Measurements from ENCODE around the gene POLR1A. TPM values are rescaled to one million over a fixed set of nuclear protein-coding genes. Genes with fewer than 3 reads are reported as not detected.
A peak's percentile ranks its signal among the peaks of the same experiment; 100 is the strongest.

Gene POLR1A
- total RNA-seq (2021) (39.4 to 47.5 TPM (median 40.1 TPM) in 3 replicates), Bru-seq, nascent RNA (percentile 75 among the genes with signal in this experiment)
- long read RNA-seq, experiment 1, full-length matches to known transcripts, result 86 of 201 reads
- long read RNA-seq, experiment 1, partial matches to known transcripts, result 72 of 201 reads
- long read RNA-seq, experiment 1, other reads (novel, unspliced or antisense), result 43 of 201 reads
- long read RNA-seq, experiment 2, full-length matches to known transcripts, result 3 of 56 reads
- long read RNA-seq, experiment 2, partial matches to known transcripts, result 24 of 56 reads
- long read RNA-seq, experiment 2, other reads (novel, unspliced or antisense), result 29 of 56 reads
- long read RNA-seq, experiment 3, partial matches to known transcripts, result 1 of 5 reads
- long read RNA-seq, experiment 3, other reads (novel, unspliced or antisense), result 4 of 5 reads

- Mint-ChIP-seq H3K27ac (peak within 1 kb of the TSS; percentile 100), H3K36me3 (peaks cover 46% of the 10 kb centered on the region), H3K4me3 (peak within 1 kb of the TSS; percentile 97), H3K4me1 (peaks cover 25% of the 10 kb centered on the region), H3K27me3 (ENCODE audit: low read depth) (no peaks in the 10 kb centered on the region), H3K9me3 (no peaks in the 10 kb centered on the region)
- DNase-seq (ENCODE audit: low spot score), result peak; percentile 86
- TF ChIP-seq FOXJ3 (CRISPR knock-in tag; IDR thresholded peaks at IDR 0.05; ENCODE audit: borderline replicate concordance), result no peak
- TF ChIP-seq USF1 (CRISPR knock-in tag; IDR thresholded peaks at IDR 0.05), result 0 out of 2 replicates have a peak, but pooled peaks have one; percentile 30
- peak; percentile 5; the same call in 1 of the 2 replicates for TF ChIP-seq SP1 (CRISPR knock-in tag; conservative IDR thresholded peaks at IDR 0.05)
- no peak for TF ChIP-seq HMGA2 (CRISPR knock-in tag; IDR thresholded peaks at IDR 0.05)
- peak; percentile 41; the same call in 1 of the 2 replicates for TF ChIP-seq ETV6 (CRISPR knock-in tag; IDR thresholded peaks at IDR 0.05)
- TF ChIP-seq MAX (CRISPR knock-in tag; IDR thresholded peaks at IDR 0.05), result peak; percentile 63; the same call in 1 of the 2 replicates
- TF ChIP-seq ARID4B (CRISPR knock-in tag; IDR thresholded peaks at IDR 0.05; ENCODE audit: borderline replicate concordance), result peak; percentile 31; the same call in 1 of the 2 replicates
- peak; percentile 96 for ATAC-seq
- CTCF ChIA-PET, result interaction anchor here (0.6 to 3.9 kb wide), 9 partner anchors 9 to 468 kb away, joined by 3 to 24 read pairs (median 4); partner anchors contain the start of gene ST3GAL5
- POLR2A ChIA-PET, result interaction anchor here (0.6 to 1.9 kb wide), 6 partner anchors 9 to 489 kb away, joined by 3 to 7 read pairs (median 4); partner anchors contain the start of gene IMMT
Measured at GRCh38 chr2:86105252-86105968, at the start of gene POLR1A. Gene POLR1A, minus strand, starts transcription at chr2:86105886. Its CDS starts 110 bp downstream, at chr2:86105776.

- Mint-ChIP-seq H3K4me1 (no peaks in the 10 kb centered on the region), H3K27me3 (ENCODE audit: low read depth) (no peaks in the 10 kb centered on the region), H3K9me3 (no peaks in the 10 kb centered on the region), H3K27ac (no peak overlapping the region), H3K4me3 (no peak overlapping the region), H3K36me3 (peaks cover 67% of the 10 kb centered on the region)
- ChIA-PET CTCF (interaction anchor here (1.2 to 1.6 kb wide), 2 partner anchors 222 to 513 kb away, joined by 3 to 6 read pairs; no protein-coding TSS in a partner anchor), POLR2A (interaction anchor here (0.6 to 0.7 kb wide), 2 partner anchors 10 to 498 kb away, joined by 3 to 5 read pairs; no protein-coding TSS in a partner anchor)
- ATAC-seq, result no peak
- DNase-seq (ENCODE audit: low spot score), result no peak
- TF ChIP-seq GTF2I (CRISPR knock-in tag; conservative IDR thresholded peaks at IDR 0.05), result no peak
- TF ChIP-seq JAZF1 (CRISPR knock-in tag; IDR thresholded peaks at IDR 0.05), result no peak
- no peak for TF ChIP-seq GABPB1 (CRISPR knock-in tag; IDR thresholded peaks at IDR 0.05)
- TF ChIP-seq HMGXB4 (CRISPR knock-in tag; IDR thresholded peaks at IDR 0.05), result no peak
- no peak for TF ChIP-seq TEAD4 (CRISPR knock-in tag; IDR thresholded peaks at IDR 0.05)
- TF ChIP-seq FOXJ3 (CRISPR knock-in tag; IDR thresholded peaks at IDR 0.05; ENCODE audit: borderline replicate concordance), result no peak
- TF ChIP-seq ARID4B (CRISPR knock-in tag; IDR thresholded peaks at IDR 0.05; ENCODE audit: borderline replicate concordance), result no peak
- TF ChIP-seq ATF1 (CRISPR knock-in tag; IDR thresholded peaks at IDR 0.05), result no peak
- no peak for TF ChIP-seq ZNF532 (CRISPR knock-in tag; IDR thresholded peaks at IDR 0.05; ENCODE audit: borderline replicate concordance)
- no peak for TF ChIP-seq NR2C2 (CRISPR knock-in tag; IDR thresholded peaks at IDR 0.05)
Measured at GRCh38 chr2:86150502-86150901, 44.8 kb upstream of the POLR1A start.
